ENCODE measurements around the gene SFTPB. TPM values are rescaled to one million over a fixed set of nuclear protein-coding genes. Genes with fewer than 3 reads are reported as not detected.
"Not testable (repeated sequence)": the region's sequence is repeated elsewhere in the genome, so short reads cannot be mapped to it uniquely, and the experiment has no call there.

The SFTPB gene
- not detected for total RNA-seq

- H3K36me3 Mint-ChIP-seq (ENCODE audit: low read depth), result no peaks in the 10 kb centered on the region
- no peaks in the 10 kb centered on the region for H3K9me3 Mint-ChIP-seq
- H3K27me3 Mint-ChIP-seq, result peaks cover 5% of the 10 kb centered on the region
- no peak within 1 kb of the TSS for H3K4me3 Mint-ChIP-seq
- ATAC-seq (replicated peaks), result peak; percentile 38
- peaks cover 5% of the 10 kb centered on the region for H3K4me1 Mint-ChIP-seq
- no peak within 1 kb of the TSS for H3K27ac Mint-ChIP-seq
Measured at GRCh38 chr2:85668009-85668856, at the start of gene SFTPB. TSS of gene SFTPB (minus strand) at chr2:85668199. CDS start at chr2:85668183, 16 bp downstream.

- peaks cover 7% of the 10 kb centered on the region for H3K27me3 Mint-ChIP-seq
- ATAC-seq (replicated peaks), result no peak
- H3K36me3 Mint-ChIP-seq (ENCODE audit: low read depth), result no peaks in the 10 kb centered on the region
- peaks cover 4% of the 10 kb centered on the region for H3K4me1 Mint-ChIP-seq
- no peaks in the 10 kb centered on the region for H3K9me3 Mint-ChIP-seq
- no peak overlapping the region for H3K4me3 Mint-ChIP-seq
- no peak overlapping the region for H3K27ac Mint-ChIP-seq
Measured at GRCh38 chr2:85717308-85718008, 49.5 kb upstream of the SFTPB start.

GRCh38 chr2:85716346-85716914, 48.4 kb upstream of the SFTPB start:
- Mint-ChIP-seq H3K4me1 (peaks cover 4% of the 10 kb centered on the region), H3K36me3 (ENCODE audit: low read depth) (no peaks in the 10 kb centered on the region), H3K27ac (no peak overlapping the region), H3K4me3 (no peak overlapping the region), H3K9me3 (no peaks in the 10 kb centered on the region), H3K27me3 (peaks cover 7% of the 10 kb centered on the region)
- no peak for ATAC-seq (replicated peaks)

GRCh38 chr2:85714841-85715240, 46.8 kb upstream of the SFTPB start:
- Mint-ChIP-seq H3K36me3 (ENCODE audit: low read depth) (no peaks in the 10 kb centered on the region), H3K27me3 (peaks cover 3% of the 10 kb centered on the region), H3K4me1 (peaks cover 4% of the 10 kb centered on the region), H3K27ac (no peak overlapping the region), H3K4me3 (no peak overlapping the region), H3K9me3 (no peaks in the 10 kb centered on the region)
- ATAC-seq (replicated peaks), result no peak

- not testable (repeated sequence) for H3K27ac Mint-ChIP-seq; H3K4me1 Mint-ChIP-seq; ATAC-seq (replicated peaks)
Measured at GRCh38 chr2:85714421-85714820, 46.4 kb upstream of the SFTPB start.

GRCh38 chr2:85713836-85714235, 45.8 kb upstream of the SFTPB start:
- no peak for ATAC-seq (replicated peaks)
- Mint-ChIP-seq H3K4me1 (peaks cover 4% of the 10 kb centered on the region), H3K4me3 (no peak overlapping the region), H3K27ac (no peak overlapping the region), H3K27me3 (peaks cover 7% of the 10 kb centered on the region), H3K36me3 (ENCODE audit: low read depth) (no peaks in the 10 kb centered on the region), H3K9me3 (no peaks in the 10 kb centered on the region)

More at GRCh38 chr2:85714421-85714820, 46.4 kb upstream of the SFTPB start:
- not testable (repeated sequence) for H3K9me3 Mint-ChIP-seq; H3K36me3 Mint-ChIP-seq (ENCODE audit: low read depth); H3K4me3 Mint-ChIP-seq; H3K27me3 Mint-ChIP-seq

GRCh38 chr2:85712849-85713612, 45.0 kb upstream of the SFTPB start:
- Mint-ChIP-seq H3K4me3 (no peak overlapping the region), H3K27me3 (peaks cover 7% of the 10 kb centered on the region), H3K4me1 (peaks cover 4% of the 10 kb centered on the region), H3K27ac (no peak overlapping the region), H3K36me3 (ENCODE audit: low read depth) (no peaks in the 10 kb centered on the region), H3K9me3 (no peaks in the 10 kb centered on the region)
- no peak for ATAC-seq (replicated peaks)

- Mint-ChIP-seq H3K27me3 (peaks cover 4% of the 10 kb centered on the region), H3K36me3 (ENCODE audit: low read depth) (no peaks in the 10 kb centered on the region)
Measured at GRCh38 chr2:85712336-85712735, 44.3 kb upstream of the SFTPB start.

GRCh38 chr2:85711578-85712060, 43.6 kb upstream of the SFTPB start:
- Mint-ChIP-seq H3K4me1 (peaks cover 9% of the 10 kb centered on the region), H3K27me3 (peaks cover 4% of the 10 kb centered on the region), H3K36me3 (ENCODE audit: low read depth) (no peaks in the 10 kb centered on the region), H3K4me3 (no peak overlapping the region), H3K9me3 (no peaks in the 10 kb centered on the region), H3K27ac (no peak overlapping the region)
- ATAC-seq (replicated peaks), result no peak

More at GRCh38 chr2:85712336-85712735, 44.3 kb upstream of the SFTPB start:
- H3K4me3 Mint-ChIP-seq, result no peak overlapping the region
- H3K27ac Mint-ChIP-seq, result no peak overlapping the region
- no peaks in the 10 kb centered on the region for H3K9me3 Mint-ChIP-seq
- H3K4me1 Mint-ChIP-seq, result peaks cover 4% of the 10 kb centered on the region
- ATAC-seq (replicated peaks), result no peak

GRCh38 chr2:85710687-85711577, 42.9 kb upstream of the SFTPB start:
- H3K36me3 Mint-ChIP-seq (ENCODE audit: low read depth), result no peaks in the 10 kb centered on the region
- H3K9me3 Mint-ChIP-seq, result no peaks in the 10 kb centered on the region
- peak overlapping the region; percentile 22 for H3K27ac Mint-ChIP-seq
- peaks cover 4% of the 10 kb centered on the region for H3K27me3 Mint-ChIP-seq
- no peak for ATAC-seq (replicated peaks)
- H3K4me1 Mint-ChIP-seq, result peaks cover 9% of the 10 kb centered on the region
- no peak overlapping the region for H3K4me3 Mint-ChIP-seq

GRCh38 chr2:85709401-85709811, 41.4 kb upstream of the SFTPB start:
- Mint-ChIP-seq H3K27ac (no peak overlapping the region), H3K36me3 (ENCODE audit: low read depth) (no peaks in the 10 kb centered on the region), H3K27me3 (peaks cover 4% of the 10 kb centered on the region), H3K4me1 (peaks cover 16% of the 10 kb centered on the region), H3K9me3 (no peaks in the 10 kb centered on the region), H3K4me3 (no peak overlapping the region)
- no peak for ATAC-seq (replicated peaks)

GRCh38 chr2:85708641-85709040, 40.6 kb upstream of the SFTPB start:
- Mint-ChIP-seq H3K36me3 (ENCODE audit: low read depth) (no peaks in the 10 kb centered on the region), H3K27ac (no peak overlapping the region), H3K27me3 (peaks cover 4% of the 10 kb centered on the region), H3K9me3 (no peaks in the 10 kb centered on the region), H3K4me3 (no peak overlapping the region), H3K4me1 (peaks cover 18% of the 10 kb centered on the region)
- no peak for ATAC-seq (replicated peaks)

- H3K4me1 Mint-ChIP-seq, result peaks cover 32% of the 10 kb centered on the region
- H3K27me3 Mint-ChIP-seq, result peaks cover 4% of the 10 kb centered on the region
- ATAC-seq (replicated peaks), result peak; percentile 94
- peak overlapping the region; percentile 32 for H3K27ac Mint-ChIP-seq
- no peaks in the 10 kb centered on the region for H3K9me3 Mint-ChIP-seq
- H3K36me3 Mint-ChIP-seq (ENCODE audit: low read depth), result no peaks in the 10 kb centered on the region
- H3K4me3 Mint-ChIP-seq, result no peak overlapping the region
Measured at GRCh38 chr2:85707304-85707703, 39.3 kb upstream of the SFTPB start.
